ENCODE measurements around the gene SPAG6. TPM values are rescaled to one million over a fixed set of nuclear protein-coding genes. Genes with fewer than 3 reads are reported as not detected.

The SPAG6 gene
- total and polyA plus RNA-seq, 9 of the 15 experiments (the other 6 are each of a cell fraction or from before 2014, with no cell fraction given), result 3.5 to 23.1 (median 11.8) TPM

DNA sequence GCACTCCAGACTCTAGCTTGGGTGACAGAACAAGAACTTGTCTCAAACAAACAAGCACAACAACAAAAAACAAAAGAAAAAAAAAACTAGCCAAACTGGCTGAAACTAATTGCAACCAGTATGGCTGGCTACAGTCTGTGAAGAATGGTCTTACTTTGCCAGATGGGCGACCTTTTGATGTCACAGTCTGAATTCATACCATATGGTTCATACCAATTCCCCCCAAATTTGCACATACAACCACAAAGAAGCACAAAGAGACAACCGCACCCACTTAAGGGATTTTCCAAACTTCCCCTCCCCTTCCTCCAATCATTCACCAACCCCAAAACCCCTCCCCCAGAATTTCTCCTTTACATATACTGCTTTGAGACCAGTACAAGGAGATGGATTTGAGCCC lies 114.2 kb downstream of the SPAG6 start (continued):
- TF ChIP-seq MGA (IDR thresholded peaks at IDR 0.05), result no peak
- TF ChIP-seq RBM22 (IDR thresholded peaks at IDR 0.05; ENCODE audit: low read depth, low read length, poor library complexity, severe bottlenecking), result no peak
- TF ChIP-seq ZNF280A (IDR thresholded peaks at IDR 0.05; ENCODE audit: low read depth, partially characterized antibody), result no peak
- no peak for TF ChIP-seq FOS (IDR thresholded peaks at IDR 0.05; ENCODE audit: extremely low read depth, insufficient read length)
- no peak for TF ChIP-seq PML (IDR thresholded peaks at IDR 0.05; ENCODE audit: low read length)
